ENCODE measurements around the gene SLC28A1. TPM values are rescaled to one million over a fixed set of nuclear protein-coding genes. Genes with fewer than 3 reads are reported as not detected.
"Not testable (repeated sequence)": the region's sequence is repeated elsewhere in the genome, so short reads cannot be mapped to it uniquely, and the experiment has no call there.

SLC28A1 gene
- polyA plus RNA-seq, 3 donors: 6.4 to 10.7 (median 7.7) TPM

DNA sequence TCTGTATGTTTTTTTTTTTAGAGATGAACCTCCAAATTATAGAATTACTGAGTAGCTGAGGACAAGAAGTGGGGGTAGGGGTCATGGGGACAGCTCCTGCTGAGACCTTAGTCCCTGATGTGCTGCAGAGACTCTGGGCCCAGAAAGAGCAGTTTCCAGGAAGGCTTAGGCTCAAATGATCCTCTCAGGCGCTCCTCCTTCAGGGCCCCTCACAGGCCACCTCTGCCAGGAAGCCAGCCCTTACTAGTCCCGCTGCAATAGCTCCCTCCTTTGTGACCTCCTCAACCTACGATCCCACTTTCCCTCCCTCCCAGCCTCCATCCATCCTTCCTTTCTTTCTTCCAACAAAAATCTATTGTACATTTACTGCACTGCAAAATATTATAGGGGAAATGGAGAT lies 24.6 kb downstream of the SLC28A1 start:
- DNase-seq: no peak

GRCh38 chr15:84909782-84910181 lies 25.3 kb downstream of the SLC28A1 start:
- no peak for DNase-seq

DNA sequence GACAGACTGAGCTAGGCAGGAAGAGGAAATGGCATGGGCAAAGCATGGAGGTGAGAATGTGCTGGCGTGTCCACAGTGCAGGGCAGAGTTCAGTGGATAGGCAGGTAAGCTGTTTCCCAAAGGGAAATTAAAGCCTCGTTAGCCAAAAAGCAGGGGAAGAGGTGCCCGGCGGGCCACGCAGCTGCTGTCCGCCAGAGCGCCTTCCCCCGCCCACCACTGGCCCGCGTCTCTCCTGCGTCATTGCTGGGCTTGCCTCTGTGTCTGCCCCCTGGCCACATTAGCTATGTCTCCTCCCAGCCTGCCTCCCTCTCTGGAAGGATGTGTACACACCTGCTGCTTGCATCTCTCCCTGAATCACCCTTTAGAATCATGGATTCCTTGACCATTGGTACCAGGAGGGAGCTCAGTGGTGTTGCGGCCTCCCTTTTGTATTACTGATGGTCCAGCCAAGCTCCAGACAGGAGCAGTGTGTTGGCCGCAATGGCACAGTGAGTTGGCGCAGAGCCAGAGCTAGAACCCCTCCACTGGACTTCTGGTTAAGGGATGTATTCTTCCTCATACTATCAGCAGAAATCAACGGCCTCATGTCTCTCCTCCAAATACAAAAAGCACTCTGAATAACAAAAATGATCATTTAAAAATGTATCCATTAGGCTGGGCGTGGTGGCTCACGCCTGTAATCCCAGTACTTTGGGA lies 26.6 kb downstream of the SLC28A1 start:
- no peak for DNase-seq

- no peak for DNase-seq
Measured at GRCh38 chr15:84911879-84912660, 27.6 kb downstream of the SLC28A1 start.

GRCh38 chr15:84913360-84913723 lies 28.9 kb downstream of the SLC28A1 start:
- DNase-seq: no peak

GRCh38 chr15:84914351-84914750 lies 29.9 kb downstream of the SLC28A1 start:
- DNase-seq: no peak

DNA sequence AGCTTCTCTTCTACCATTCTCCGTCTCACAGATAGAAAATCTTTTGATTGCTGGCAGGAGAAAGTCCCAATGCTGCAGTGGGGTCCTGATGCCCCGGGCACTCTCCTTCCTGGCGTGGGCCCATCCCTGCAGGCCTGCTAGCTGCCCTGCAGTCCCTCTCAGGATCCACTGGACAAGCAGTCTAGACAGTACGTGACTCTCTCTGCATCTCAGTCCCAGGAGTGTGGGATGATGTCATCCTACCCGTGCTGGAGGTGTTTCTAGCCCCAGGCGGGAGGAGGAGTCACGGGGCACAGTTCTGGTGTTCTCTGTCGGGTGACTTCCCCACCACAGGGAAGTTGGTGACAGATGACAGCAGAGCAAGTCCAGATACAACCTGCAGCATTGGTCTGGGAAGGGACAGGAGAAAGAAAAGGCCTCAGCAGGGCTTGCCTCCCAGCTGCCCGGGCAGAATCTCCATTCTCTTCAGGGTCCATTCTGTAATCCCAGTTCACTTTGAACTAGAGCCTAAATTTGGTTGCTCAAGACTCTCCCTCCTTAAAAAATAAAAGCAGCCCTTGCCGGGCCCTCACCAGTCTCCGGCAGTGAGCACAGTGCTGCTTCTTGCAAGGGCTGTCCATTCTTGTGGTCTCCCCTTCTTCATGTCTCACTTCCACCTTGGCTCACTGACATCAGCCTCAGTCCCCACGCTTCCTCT lies 30.6 kb downstream of the SLC28A1 start:
- DNase-seq: peak; percentile 83

DNA sequence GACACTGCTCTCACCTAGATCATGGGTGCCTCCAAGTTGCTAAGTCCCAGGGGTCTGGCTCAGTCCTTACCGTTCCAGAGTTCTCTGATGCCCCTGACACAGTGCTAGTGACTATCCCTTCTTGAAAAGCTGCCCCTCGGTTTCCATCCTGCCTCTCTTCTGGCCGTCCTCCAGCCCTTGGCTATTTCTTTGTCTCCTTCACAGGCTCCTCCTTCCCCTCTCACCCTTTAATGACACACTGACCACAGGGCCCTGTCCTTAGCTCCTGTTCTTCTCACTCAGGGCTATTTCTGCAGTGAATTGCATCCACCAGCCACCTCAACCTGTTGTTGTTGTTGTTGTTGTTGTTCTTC lies 31.1 kb downstream of the SLC28A1 start:
- DNase-seq: no peak

DNA sequence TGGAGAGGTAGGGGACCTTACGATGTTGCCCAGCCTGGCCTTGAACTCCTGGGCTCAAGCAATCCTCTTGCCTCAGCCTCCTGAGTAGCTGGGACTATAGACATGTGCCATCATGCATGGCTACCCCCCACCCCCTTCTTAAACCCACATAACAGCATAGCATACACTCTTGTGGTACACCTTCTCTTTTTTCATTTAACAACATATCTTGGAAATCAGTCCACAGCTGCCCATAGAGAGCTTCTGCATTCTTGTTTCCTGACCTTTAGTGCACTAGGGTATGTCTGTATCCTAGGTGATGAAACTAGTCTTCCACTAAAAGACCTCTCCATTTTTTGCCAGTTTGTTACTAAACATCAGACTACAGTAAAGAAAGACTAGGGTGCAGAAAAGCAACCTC lies 33.0 kb downstream of the SLC28A1 start:
- DNase-seq: no peak

DNA sequence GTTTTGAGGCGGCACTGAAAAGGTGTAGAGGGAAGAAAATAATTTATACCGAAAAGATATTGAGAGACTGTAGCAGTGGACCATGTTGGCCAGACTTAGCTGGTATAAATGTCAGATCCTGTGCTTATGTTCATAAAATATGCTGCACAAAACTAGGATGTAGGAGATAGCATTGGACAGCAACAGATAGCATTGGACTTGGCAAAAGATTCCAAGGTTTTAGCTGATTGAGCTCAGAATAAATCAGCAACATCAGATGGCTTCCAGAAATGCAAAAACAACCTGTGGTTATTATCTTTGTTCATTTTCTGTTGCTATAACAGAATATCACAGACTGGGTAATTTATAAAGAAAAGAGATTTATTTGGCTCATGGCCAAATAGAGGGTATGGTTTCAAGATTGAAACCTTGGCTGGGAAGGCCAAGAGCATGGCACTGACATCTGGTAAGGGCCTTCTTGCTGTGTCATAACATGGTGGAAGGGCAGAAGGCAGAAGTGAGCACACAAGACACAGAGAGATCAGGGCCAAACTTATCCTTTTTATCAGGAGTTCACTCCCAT lies 34.7 kb downstream of the SLC28A1 start:
- DNase-seq: no peak

DNA sequence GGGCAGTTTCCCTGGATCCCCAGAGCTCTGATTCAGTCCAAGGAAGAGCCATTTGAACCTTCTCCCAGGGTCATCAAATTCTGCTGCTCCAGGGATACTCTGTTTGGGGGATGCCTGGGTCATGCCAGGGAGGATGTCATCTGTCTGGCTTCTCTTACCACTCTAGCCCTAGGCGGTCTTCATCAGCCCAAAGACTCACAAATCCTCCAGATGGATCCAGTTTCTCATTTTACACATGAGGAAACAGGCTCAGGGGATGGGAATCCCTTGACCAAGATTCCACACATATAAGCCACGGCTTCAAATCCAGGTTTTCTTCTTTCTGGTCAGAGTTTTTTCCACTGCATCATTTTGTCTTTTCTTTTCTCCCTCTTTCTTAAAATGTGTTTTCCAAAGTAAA lies 36.7 kb downstream of the SLC28A1 start:
- no peak for DNase-seq

DNA sequence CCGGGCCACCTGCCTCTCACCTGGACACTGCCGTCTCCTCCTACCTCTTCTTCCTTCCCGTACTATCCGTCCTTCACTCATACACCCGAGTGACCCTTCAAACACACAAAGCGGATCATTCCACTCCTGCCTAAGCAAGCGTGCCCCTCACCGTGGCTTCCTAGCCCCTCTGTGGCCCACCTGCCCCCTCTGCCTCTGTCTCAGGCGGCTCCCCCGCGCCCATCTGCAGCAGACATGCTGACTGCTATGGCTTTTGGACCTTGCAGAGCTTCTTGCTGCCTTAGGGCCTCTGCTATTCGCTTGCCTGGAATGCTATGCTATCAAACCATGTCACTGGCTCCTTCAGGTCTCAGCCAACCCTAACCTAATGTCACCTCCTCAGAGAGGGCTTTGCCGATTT lies 38.1 kb downstream of the SLC28A1 start:
- DNase-seq: no peak

DNA sequence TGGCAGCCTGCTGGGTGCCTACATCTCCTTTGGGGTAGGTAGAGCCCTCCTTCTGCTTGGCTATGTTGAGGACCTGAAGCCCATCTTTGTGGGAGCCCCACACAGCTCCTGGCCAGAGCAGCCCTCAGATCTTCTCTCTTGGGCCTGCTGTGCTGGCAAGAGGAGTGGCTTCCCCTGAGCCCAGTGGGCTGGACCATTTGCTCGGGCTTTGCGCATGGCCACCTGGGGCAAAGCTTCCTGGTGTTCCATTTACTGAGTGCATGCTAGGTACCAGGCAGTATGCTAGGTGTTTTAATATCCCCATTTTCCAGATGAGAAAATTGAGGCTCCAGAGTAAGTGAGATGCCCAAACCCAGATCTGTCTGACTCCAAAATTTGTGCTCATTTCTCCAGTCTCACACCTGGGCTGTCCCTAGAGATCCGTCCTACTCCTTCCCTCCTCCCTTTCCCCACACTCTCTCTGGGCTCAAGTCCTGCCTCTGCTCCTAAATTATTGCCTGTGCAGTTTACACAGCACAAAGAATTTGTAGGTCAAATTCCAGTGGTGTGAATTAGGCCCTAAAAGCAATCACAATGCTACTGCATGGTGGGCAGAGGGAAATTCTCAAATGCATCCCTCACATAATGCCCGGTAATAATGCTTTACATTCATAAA lies 39.7 kb downstream of the SLC28A1 start:
- DNase-seq: no peak

GRCh38 chr15:84924821-84925569 lies 40.5 kb downstream of the SLC28A1 start:
- DNase-seq: not testable (repeated sequence)

- DNase-seq: no peak
Measured at GRCh38 chr15:84925906-84926305, 41.4 kb downstream of the SLC28A1 start.

- DNase-seq: no peak
Measured at GRCh38 chr15:84926491-84927230, 42.2 kb downstream of the SLC28A1 start.

DNA sequence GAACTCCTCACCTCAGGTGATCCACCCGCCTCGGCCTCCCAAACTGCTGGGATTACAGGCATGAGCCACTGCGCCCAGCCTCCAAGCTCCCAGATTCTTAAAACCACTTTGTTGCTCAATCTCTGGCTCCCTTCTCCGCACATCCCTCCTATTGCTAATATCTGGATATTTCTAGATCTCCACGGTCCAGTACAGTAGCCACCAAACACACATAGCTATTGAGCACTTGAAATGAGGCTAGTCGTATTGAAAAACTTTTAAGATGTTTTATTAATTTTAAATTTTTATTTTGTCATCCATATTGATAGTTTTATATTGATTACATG lies 44.3 kb downstream of the SLC28A1 start:
- DNase-seq: no peak

DNA sequence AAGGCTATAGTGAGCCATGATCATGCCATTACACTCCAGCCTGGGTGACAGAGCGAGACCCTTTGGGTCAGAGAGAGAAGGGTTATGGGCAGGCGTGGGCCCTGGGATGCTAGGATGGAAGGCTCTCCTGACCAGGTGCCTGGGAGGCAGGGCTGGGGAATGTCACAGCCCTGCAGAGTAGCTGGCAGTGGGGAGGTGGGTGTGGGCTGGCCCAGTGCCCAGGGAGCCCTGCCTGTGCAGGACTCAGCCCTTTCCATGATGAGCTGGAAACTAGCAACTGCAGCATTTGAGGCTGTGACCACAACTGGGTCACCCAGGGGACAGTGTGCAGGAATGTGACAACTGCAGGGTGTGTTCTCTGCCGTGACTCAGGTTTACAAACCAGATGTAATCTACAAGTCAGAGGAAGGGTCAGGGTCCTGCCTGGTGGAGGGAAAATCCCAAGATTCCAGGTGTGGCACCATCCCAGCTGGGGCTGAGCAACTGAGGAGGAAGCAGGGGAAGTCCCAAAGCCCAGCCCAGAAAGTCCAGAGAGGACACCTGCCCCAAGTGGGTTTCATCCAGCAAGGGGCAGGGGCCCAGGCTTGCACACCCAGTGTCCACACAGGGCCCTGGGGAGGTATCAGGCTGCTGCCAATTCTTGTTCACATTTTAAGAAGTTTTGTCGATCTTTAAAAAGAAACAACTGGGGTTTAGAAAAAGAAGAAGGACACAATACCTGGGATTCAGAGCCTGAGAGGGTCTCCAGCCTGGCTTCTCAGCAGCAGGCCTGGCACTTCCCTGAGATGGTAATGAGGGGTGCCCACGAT lies 45.5 kb downstream of the SLC28A1 start:
- DNase-seq: no peak

DNA sequence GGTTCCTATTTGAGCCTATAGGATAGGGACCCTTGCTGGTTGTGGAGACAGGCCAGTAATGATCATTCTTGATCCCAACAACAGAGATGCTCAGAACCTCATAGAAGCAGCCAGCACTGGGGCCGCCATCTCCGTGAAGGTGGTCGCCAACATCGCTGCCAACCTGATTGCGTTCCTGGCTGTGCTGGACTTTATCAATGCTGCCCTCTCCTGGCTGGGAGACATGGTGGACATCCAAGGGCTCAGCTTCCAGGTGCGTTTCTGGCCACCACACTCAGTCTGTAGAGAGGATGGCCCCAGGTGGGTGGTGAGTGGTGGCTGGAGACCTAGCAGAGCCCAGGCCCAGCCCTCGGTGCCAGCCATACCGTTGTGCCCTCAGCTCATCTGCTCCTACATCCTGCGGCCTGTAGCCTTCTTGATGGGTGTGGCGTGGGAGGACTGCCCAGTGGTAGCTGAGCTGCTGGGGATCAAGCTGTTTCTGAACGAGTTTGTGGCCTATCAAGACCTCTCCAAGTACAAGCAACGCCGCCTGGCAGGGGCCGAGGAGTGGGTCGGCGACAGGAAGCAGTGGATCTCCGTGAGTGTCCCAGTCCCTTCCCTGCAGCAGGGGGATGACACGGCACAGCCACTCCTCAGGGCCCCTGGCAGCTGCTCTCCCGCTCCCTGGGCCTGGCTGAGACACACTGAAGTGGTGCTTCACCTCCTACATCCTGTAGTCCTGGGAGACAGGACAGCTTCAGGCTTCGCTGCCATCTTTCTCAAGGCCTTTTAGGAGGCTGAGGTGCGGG lies 50.7 kb downstream of the SLC28A1 start:
- no peak for DNase-seq
